A375 (cell line): Measurements from ENCODE around the gene GAL3ST2. TPM values are rescaled to one million over a fixed set of nuclear protein-coding genes. Genes with fewer than 3 reads are reported as not detected.

Source experiments
- total RNA-seq: library from RNA; depleted of rRNA; stranded (reverse); fragments of >200 nt; shearing (Covaris generic); gene quantifications from 2 replicates; pipeline ENCODE4 v1.2.3, GENCODE V29; 2014; rRNA removed

GAL3ST2 gene
- total RNA-seq: not detected in 2 replicates

GRCh38 chr2:241776336-241777169 lies at the start of gene GAL3ST2:
Gene GAL3ST2, plus strand, starts transcription at chr2:241776822. Its CDS starts 134 bp downstream, at chr2:241776956.

GRCh38 chr2:241734467-241735208 lies 42.0 kb upstream of the GAL3ST2 start, which contains the start of gene D2HGDH:
Gene D2HGDH, plus strand, starts transcription at chr2:241734630. Its CDS starts 595 bp downstream, at chr2:241735225.

GRCh38 chr2:241808721-241809382 lies 32.2 kb downstream of the GAL3ST2 start, which contains the start of gene NEU4:
Gene NEU4, plus strand, starts transcription at chr2:241809193. Its CDS starts 5,292 bp downstream, at chr2:241814485.

Other genes with a start within 250 kb of the GAL3ST2 start
- gene BOK, start 218.1 kb upstream of the GAL3ST2 start, total RNA-seq: 5.1 and 8.0 TPM in 2 replicates
- gene THAP4, start 139.7 kb upstream of the GAL3ST2 start, total RNA-seq: 60.0 and 64.0 TPM in 2 replicates
- gene ATG4B, start 139.1 kb upstream of the GAL3ST2 start, total RNA-seq: 23.7 and 40.7 TPM in 2 replicates
- 52.4 and 56.2 TPM in 2 replicates for gene DTYMK, start 90.0 kb upstream of the GAL3ST2 start, total RNA-seq
- gene ING5, start 74.8 kb upstream of the GAL3ST2 start, total RNA-seq: 37.2 and 47.0 TPM in 2 replicates
- 21.9 and 26.9 TPM in 2 replicates for gene D2HGDH, start 42.2 kb upstream of the GAL3ST2 start, total RNA-seq
- gene NEU4, start 32.4 kb downstream of the GAL3ST2 start, total RNA-seq: 0.34 TPM in 1 of 2 replicates, not detected in the other
- gene PDCD1, start 82.1 kb downstream of the GAL3ST2 start, total RNA-seq: not detected in 2 replicates
- not detected in 2 replicates for gene RTP5, start 92.9 kb downstream of the GAL3ST2 start, total RNA-seq